ENCODE data around the gene DNMBP.

DNA sequence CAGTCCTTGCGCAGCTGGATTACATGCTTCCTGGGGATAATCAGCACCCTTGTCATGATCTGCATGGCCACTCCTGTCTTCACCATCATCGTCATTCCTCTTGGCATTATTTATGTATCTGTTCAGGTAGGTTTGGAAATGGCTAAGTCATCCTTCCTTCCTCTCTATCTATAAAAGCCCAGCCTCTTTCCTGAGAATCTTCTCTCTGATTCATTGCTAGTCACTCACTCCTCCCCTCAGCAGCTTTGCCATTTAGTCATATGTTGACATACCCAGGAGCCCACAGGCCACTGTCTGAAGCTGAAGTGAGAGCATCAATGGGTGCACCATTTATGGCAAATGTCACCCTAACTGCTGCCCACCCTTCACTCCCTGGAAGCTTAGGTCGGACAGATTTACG, 175.3 kb downstream of the DNMBP start:
- no peak for TF ChIP-seq CTCF (IDR thresholded peaks at IDR 0.05; ENCODE audit: extremely low read depth in 1 of 2, insufficient read depth in 1 of 2, low read depth in 1 of 2, low read length in 2 of 2)
- TF ChIP-seq POLR2A (IDR thresholded peaks at IDR 0.05; ENCODE audit: low read depth, low read length), result no peak
- TF ChIP-seq POLR2AphosphoS5 (IDR thresholded peaks at IDR 0.05; ENCODE audit: insufficient read depth, low read depth, low read length), result no peak
- TF ChIP-seq, protein P1, sequence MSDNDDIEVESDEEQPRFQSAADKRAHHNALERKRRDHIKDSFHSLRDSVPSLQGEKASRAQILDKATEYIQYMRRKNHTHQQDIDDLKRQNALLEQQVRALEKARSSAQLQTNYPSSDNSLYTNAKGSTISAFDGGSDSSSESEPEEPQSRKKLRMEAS (IDR thresholded peaks at IDR 0.05; ENCODE audit: insufficient read depth, insufficient read length), result no peak
- TF ChIP-seq JUN (IDR thresholded peaks at IDR 0.05; ENCODE audit: borderline replicate concordance, insufficient read depth, insufficient read length, low read depth), result no peak

Measured in endothelial cell of umbilical vein (primary cell).